ENCODE data around the gene PDF. TPM values are rescaled to one million over a fixed set of nuclear protein-coding genes. Genes with fewer than 3 reads are reported as not detected.

Gene PDF, protein sequence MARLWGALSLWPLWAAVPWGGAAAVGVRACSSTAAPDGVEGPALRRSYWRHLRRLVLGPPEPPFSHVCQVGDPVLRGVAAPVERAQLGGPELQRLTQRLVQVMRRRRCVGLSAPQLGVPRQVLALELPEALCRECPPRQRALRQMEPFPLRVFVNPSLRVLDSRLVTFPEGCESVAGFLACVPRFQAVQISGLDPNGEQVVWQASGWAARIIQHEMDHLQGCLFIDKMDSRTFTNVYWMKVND
- total RNA-seq: 10 to 100 TPM; 15.1 to 16.8 TPM
- polyA plus RNA-seq: 10 to 100 TPM; 12.3 to 17.2 (median 13.8) TPM
- 0.49 to 4.8 (median 2.4) reads per million in 6 experiments for total RNA-seq

DNA sequence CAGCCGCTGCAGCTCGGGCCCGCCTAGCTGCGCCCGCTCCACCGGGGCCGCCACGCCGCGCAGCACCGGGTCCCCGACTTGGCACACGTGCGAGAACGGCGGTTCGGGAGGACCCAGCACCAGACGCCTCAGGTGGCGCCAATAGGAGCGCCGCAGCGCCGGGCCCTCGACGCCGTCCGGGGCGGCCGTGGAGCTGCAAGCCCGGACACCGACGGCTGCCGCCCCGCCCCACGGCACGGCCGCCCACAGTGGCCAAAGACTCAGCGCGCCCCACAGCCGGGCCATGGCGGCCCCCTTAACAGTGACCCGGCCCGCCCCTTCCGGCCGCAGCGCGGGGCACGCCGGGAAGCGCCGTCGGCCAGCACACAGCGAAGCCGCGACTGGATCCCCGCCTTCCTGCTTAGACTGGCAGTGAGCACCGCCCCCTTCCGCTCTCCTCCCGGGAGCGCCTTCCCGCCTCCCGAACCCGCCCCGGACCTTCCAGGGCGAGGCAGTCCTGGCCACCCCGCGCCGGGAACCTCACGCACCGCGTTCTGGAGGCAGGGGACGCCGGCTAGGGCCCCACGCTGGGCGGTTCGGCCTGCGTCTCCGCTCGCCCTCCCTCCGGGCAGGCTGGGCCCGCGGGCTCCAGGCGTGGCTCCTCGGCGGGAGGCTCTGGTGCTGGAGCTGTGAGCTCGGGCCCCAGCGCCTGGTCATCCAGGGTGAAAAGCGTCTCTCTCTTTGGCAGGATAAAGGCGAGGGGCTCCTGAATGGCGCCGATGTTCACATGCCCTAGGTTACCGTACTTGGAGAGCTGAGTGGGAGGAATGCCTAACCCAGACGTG lies at the start of gene PDF:
TSS of gene PDF (minus strand) at position 303 of the 824 bp plus-strand sequence. CDS start at position 285, 18 bp downstream.
- peaks cover 0 to 57% (median 2%) of the 10 kb centered on the region in 3 donors for H3K36me3 Mint-ChIP-seq
- ATAC-seq (peak; percentile 94 to 95), DNase-seq (peak; percentile 58 to 86 (median 77))
- POLR2A ChIA-PET: interaction anchor here (1.1 to 5.8 kb wide), 9 partner anchors 9 to 143 kb away, joined by 3 to 47 read pairs (median 8); partner anchors contain the start of genes COG8, NIP7 and SNTB2
- no peaks in the 10 kb centered on the region for H3K9me3 Mint-ChIP-seq
- peak within 1 kb of the TSS; percentile 37 to 87 (median 77) for H3K27ac Mint-ChIP-seq
- peaks cover 9 to 61% (median 41%) of the 10 kb centered on the region in 4 donors for H3K4me1 Mint-ChIP-seq
- peak within 1 kb of the TSS; percentile 71 to 87 (median 78) for H3K4me3 Mint-ChIP-seq
- no peaks in the 10 kb centered on the region for H3K27me3 Mint-ChIP-seq

DNA sequence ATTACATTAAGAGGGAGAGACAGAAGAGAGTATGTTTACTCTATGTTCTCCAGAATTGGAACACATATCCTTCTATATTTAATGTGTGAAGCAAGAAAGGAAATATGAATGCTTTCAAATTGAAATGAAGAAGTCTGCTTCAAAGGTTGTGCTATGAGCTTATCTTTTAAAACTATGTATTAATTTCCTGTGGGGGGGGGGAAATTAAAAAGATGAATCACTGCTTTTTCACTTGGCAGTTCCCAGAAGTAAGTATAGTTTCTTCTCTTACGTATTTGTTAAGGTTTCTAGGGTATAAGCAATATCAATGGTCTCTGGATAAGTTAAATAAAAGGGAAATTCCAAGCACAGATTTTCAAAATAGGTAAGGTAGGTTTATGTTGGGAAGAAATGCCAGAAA lies 48.4 kb upstream of the PDF start:
- ATAC-seq (no peak), DNase-seq (no peak)
- no peaks in the 10 kb centered on the region for H3K9me3 Mint-ChIP-seq
- H3K4me1 Mint-ChIP-seq: peaks cover 6 to 32% (median 28%) of the 10 kb centered on the region in 4 donors
- peak overlapping the region in 7 of 10 donors; percentile 11 to 83 (median 61) for H3K27ac Mint-ChIP-seq
- H3K27me3 Mint-ChIP-seq: no peaks in the 10 kb centered on the region
- H3K36me3 Mint-ChIP-seq: peaks cover 0 to 73% (median 12%) of the 10 kb centered on the region in 3 donors
- no peak overlapping the region for H3K4me3 Mint-ChIP-seq
- POLR2A ChIA-PET: interaction anchor here (0.6 kb wide), 2 partner anchors 37 to 45 kb away, joined by 3 read pairs; no protein-coding TSS in a partner anchor

DNA sequence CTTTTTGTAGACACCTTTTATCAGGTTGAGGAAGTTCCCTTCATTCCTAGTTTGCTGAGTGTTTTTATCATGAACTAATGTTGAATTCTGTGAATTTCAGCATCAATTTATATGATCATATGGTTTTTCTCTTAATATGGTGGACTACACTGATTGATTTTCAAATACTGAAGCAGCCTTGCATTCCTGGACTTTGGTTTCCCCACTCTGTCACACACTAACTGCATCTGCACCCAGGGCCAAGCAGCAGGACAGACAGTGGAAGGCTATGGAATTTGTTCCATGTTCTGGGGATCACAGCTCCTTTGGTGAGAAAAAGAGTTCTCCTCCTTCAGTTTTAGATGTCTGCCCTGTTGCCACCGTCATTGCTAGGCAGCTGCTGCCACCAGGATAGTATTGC lies 47.6 kb upstream of the PDF start:
- Mint-ChIP-seq H3K27ac (peak overlapping the region in 7 of 10 donors; percentile 3 to 93 (median 30)), H3K27me3 (no peaks in the 10 kb centered on the region), H3K4me3 (no peak overlapping the region), H3K36me3 (peaks cover 0 to 73% (median 12%) of the 10 kb centered on the region in 3 donors), H3K9me3 (no peaks in the 10 kb centered on the region), H3K4me1 (peaks cover 4 to 30% (median 28%) of the 10 kb centered on the region in 4 donors)
- ATAC-seq (no peak), DNase-seq (no peak)
- POLR2A ChIA-PET: interaction anchor here (0.6 kb wide), 2 partner anchors 36 to 44 kb away, joined by 3 read pairs; no protein-coding TSS in a partner anchor

DNA sequence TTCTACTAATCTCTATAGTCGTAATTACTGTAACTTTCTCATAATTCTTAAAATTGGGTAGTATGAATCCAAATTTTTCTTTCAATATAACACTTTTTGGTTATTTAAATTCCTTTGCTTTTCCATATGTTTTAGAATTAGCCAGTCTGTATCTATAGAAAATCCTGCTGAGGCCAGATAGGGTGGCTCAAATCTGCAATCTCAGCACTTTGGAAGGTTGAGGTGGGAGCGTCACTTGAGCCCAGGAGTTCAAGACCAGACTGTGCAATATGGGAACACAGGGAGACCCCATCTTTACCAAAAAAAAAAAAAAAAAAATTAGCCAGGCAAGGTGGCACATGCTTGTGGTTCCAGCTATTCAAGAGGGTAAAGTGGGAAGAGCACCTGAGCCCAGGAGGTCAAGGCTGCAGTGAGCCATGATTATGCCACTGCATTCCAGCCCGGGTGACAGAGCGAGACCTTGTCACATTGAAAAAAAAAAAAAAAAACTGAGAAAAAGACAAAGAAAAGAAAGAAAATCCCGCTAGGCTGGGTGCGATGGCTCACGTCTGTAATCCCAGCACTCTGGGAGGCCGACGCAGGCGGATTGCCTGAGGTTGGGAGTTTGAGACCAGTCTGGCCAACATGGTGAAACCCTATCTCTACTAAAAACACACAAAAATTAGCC lies 46.1 kb upstream of the PDF start:
- Mint-ChIP-seq H3K36me3 (peaks cover 0 to 73% (median 6%) of the 10 kb centered on the region in 3 donors), H3K27ac (peak overlapping the region in 1 of 10 donors; percentile 73), H3K9me3 (no peaks in the 10 kb centered on the region), H3K4me1 (peaks cover 3 to 29% (median 23%) of the 10 kb centered on the region in 4 donors), H3K4me3 (no peak overlapping the region), H3K27me3 (no peaks in the 10 kb centered on the region)
- no peak for ATAC-seq
- POLR2A ChIA-PET: no interaction called here
- no peak for DNase-seq

DNA sequence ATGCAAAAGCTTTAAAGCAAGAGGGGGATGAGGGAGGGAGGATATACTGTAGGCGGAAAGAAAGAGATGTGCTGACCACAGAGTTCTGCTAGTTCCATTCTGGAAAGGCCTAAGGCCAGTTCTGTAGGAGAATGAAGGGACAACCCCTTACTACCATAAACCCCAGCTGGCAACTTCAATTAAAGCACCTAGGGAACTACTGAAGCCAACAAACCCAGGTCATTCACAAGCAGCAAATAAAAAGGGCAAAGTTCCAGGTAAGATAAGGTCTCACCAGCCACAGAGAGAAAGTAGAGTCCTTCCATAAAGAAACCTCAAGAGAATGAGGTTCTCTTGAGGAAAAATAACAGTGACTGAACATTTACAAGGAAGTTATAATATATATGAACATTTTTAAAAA lies 42.6 kb upstream of the PDF start:
- DNase-seq (no peak), ATAC-seq (no peak)
- Mint-ChIP-seq H3K9me3 (no peaks in the 10 kb centered on the region), H3K4me1 (peaks cover 9 to 25% (median 18%) of the 10 kb centered on the region in 4 donors), H3K4me3 (no peak overlapping the region), H3K36me3 (peaks cover 0 to 75% (median 10%) of the 10 kb centered on the region in 3 donors), H3K27ac (peak overlapping the region in 4 of 10 donors; percentile 23 to 60 (median 38)), H3K27me3 (no peaks in the 10 kb centered on the region)
- POLR2A ChIA-PET: interaction anchor here (0.8 kb wide), 1 partner anchor 12 kb away, joined by 5 read pairs; no protein-coding TSS in a partner anchor

DNA sequence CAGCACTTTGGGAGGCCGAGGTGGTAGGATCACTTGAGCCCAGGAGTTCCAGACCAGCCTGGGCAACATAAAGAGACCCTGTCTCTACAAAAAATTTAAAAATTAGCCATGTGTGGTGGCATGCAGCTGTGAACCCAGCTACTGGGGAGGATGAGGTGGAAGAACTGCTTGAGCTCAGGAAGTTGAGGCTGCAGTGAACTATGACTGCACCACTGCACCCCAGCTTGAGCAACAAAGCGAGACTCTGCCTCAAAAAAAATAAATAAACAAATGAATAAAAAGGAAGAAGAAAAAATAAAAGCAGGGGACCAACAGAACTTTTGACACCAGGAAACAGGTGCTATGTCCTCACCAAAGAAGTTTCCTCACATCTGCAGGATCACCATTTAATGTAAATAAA lies 41.2 kb upstream of the PDF start:
- Mint-ChIP-seq H3K27ac (peak overlapping the region in 4 of 10 donors; percentile 4 to 52 (median 30)), H3K9me3 (no peaks in the 10 kb centered on the region), H3K36me3 (peaks cover 0 to 79% (median 15%) of the 10 kb centered on the region in 3 donors), H3K27me3 (no peaks in the 10 kb centered on the region), H3K4me3 (no peak overlapping the region), H3K4me1 (peaks cover 10 to 25% (median 18%) of the 10 kb centered on the region in 4 donors)
- DNase-seq (no peak), ATAC-seq (no peak)
- POLR2A ChIA-PET: interaction anchor here (0.7 kb wide), 2 partner anchors 38 to 240 kb away, joined by 3 to 7 read pairs; no protein-coding TSS in a partner anchor

DNA sequence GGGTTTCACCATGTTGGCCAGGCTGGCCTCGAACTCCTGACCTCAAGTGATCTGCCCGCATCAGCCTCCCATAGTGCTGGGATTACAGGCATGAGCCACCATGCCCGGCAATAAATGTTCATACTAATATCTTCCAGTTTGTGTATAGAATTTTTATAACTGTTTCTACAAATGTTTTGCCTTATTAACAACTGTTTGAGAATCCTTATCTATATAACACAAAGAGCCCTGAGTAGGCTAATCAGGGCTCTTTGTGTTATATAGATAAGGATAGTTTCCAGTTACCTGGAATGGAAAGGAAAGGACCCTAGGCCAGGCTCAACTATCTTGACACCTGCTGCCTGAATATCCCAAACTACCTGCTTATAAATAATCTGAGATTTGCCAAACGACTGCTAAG lies 38.5 kb upstream of the PDF start:
- Mint-ChIP-seq H3K4me3 (no peak overlapping the region), H3K4me1 (peaks cover 13 to 25% (median 18%) of the 10 kb centered on the region in 4 donors), H3K9me3 (no peaks in the 10 kb centered on the region), H3K27me3 (no peaks in the 10 kb centered on the region), H3K36me3 (peaks cover 0 to 95% (median 18%) of the 10 kb centered on the region in 3 donors), H3K27ac (no peak overlapping the region)
- ATAC-seq (no peak), DNase-seq (no peak)
- POLR2A ChIA-PET: no interaction called here

DNA sequence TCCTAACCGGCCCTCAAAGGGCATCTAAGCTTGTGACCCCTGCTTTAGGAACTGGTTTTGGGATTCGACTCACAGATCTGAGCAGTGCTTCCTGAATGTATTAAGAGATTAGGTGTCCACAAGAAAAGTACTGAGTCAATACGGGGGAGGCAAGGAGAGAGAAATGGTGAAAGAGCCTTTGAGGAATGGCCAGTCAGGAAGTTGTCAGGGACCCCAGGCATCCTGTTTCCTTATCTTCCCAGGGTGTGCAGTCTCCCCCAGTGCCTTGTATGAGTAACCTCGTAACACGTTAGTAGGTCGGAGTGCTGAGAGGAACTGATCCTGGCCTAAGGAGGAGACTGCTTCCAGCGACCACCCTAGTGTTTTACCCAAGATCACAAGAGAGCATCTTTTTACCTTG lies 37.6 kb upstream of the PDF start:
- POLR2A ChIA-PET: interaction anchor here (0.6 kb wide), 1 partner anchor 79 kb away, joined by 5 read pairs; no protein-coding TSS in a partner anchor
- no peaks in the 10 kb centered on the region for H3K9me3 Mint-ChIP-seq

DNA sequence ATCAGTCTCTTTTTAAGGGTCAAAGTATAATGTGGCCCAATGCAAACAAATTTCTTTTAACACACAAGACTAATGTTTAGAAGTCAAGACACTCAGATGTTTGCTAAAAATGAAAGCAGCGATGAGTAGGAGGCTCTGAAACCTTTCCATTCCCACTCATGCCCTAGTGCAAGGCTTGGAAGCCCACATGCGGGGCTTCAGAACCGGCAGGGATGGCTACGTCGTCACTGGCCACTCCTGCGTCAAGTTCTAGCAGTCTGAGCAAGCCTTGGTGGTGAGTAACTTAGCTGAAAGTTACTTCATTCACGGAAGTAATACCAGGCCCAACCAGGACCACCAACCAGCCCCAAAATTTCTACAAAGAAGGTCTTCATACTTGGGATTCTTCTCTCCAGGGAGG lies 36.0 kb upstream of the PDF start:
- Mint-ChIP-seq H3K27ac (peak overlapping the region in 1 of 10 donors; percentile 53), H3K4me3 (no peak overlapping the region), H3K9me3 (no peaks in the 10 kb centered on the region), H3K36me3 (peaks cover 0 to 90% (median 18%) of the 10 kb centered on the region in 3 donors), H3K27me3 (no peaks in the 10 kb centered on the region), H3K4me1 (peaks cover 12 to 24% (median 20%) of the 10 kb centered on the region in 4 donors)
- DNase-seq (no peak), ATAC-seq (no peak)
- POLR2A ChIA-PET: no interaction called here

More for the DNA sequence above, 37.6 kb upstream of the PDF start:
- peaks cover 15 to 19% (median 15%) of the 10 kb centered on the region in 4 donors for H3K4me1 Mint-ChIP-seq
- peaks cover 0 to 94% (median 18%) of the 10 kb centered on the region in 3 donors for H3K36me3 Mint-ChIP-seq
- H3K27ac Mint-ChIP-seq: peak overlapping the region in 2 of 10 donors; percentile 34 to 49
- H3K4me3 Mint-ChIP-seq: no peak overlapping the region
- ATAC-seq (no peak), DNase-seq (no peak)
- H3K27me3 Mint-ChIP-seq: no peaks in the 10 kb centered on the region

DNA sequence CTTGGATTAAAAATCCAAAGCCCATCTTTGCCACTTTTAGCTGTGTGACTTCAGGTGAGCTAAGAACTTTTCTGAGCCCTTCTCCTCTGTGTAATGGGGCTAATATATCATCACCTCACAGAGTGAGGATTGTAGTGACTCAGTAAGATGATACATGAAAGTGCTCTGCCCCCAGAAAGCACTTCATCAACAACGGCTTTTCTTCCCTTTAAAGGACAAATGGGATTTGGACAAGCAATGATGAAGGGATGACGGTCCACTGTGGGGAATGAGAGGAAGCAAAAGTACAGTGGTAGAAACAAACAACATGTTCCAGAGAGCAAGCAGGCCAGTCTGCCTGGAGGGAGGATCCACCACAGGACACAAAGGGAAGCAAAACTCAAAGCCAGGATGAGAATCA lies 35.5 kb upstream of the PDF start:
- no peak overlapping the region for H3K4me3 Mint-ChIP-seq
- H3K27me3 Mint-ChIP-seq: no peaks in the 10 kb centered on the region
- ATAC-seq (no peak), DNase-seq (no peak)
- H3K4me1 Mint-ChIP-seq: peaks cover 10 to 24% (median 21%) of the 10 kb centered on the region in 4 donors
- POLR2A ChIA-PET: no interaction called here
- no peaks in the 10 kb centered on the region for H3K9me3 Mint-ChIP-seq
- peaks cover 0 to 90% (median 18%) of the 10 kb centered on the region in 3 donors for H3K36me3 Mint-ChIP-seq
- H3K27ac Mint-ChIP-seq: peak overlapping the region in 4 of 10 donors; percentile 1 to 69 (median 34)

DNA sequence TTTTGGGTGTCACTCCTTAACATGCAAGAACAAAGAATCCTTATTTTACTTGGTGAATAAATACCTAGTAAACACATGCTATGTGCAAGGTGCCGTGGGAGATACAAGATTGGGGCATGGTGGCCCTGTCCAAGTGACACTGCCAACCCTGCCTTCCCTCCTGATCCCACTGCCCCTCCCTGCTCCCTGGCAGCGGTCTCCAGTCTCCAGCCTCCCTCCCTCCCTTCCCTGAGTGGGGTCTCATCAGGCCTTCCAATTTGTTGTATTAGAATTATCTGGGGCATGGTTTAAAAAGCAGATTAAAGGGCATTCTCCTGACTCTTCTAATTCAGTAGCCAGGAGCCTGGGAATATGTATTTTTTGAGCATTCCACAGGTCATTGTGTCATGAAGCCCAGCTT lies 33.7 kb upstream of the PDF start:
- Mint-ChIP-seq H3K36me3 (peaks cover 0 to 85% (median 11%) of the 10 kb centered on the region in 3 donors), H3K27ac (peak overlapping the region in 2 of 10 donors; percentile 41 to 74), H3K9me3 (no peaks in the 10 kb centered on the region), H3K27me3 (no peaks in the 10 kb centered on the region), H3K4me3 (no peak overlapping the region), H3K4me1 (peaks cover 4 to 17% (median 16%) of the 10 kb centered on the region in 4 donors)
- ATAC-seq (no peak), DNase-seq (no peak)
- POLR2A ChIA-PET: interaction anchor here (0.8 kb wide), 1 partner anchor 981 kb away, joined by 3 read pairs; no protein-coding TSS in a partner anchor

DNA sequence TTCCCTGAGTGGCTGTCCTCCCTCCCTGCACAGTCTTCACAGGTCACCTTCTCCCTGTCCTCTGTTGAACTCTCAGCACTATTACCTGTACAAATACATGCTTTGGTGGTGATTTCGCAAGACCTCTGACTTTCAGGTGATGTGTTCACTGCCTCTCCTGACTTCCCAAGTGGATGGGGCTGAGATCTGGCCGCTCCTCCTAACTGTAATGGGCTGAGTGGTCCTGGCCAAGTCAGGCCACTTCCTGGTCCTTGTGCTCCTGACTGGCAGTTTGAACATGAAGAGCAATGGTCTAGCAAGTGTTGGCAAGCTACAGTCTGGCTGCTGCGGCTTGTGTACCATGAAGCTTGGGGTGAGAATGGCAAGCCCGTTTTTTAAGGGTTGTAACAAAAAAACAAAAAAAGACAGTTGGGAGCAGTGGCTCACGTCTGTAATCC lies 32.9 kb upstream of the PDF start:
- H3K27ac Mint-ChIP-seq: peak overlapping the region in 2 of 10 donors; percentile 11 to 78
- no peak overlapping the region for H3K4me3 Mint-ChIP-seq
- DNase-seq: no peak
- H3K4me1 Mint-ChIP-seq: peaks cover 4 to 17% (median 16%) of the 10 kb centered on the region in 4 donors
- H3K27me3 Mint-ChIP-seq: no peaks in the 10 kb centered on the region
- H3K9me3 Mint-ChIP-seq: no peaks in the 10 kb centered on the region
- POLR2A ChIA-PET: no interaction called here
- H3K36me3 Mint-ChIP-seq: peaks cover 0 to 78% (median 11%) of the 10 kb centered on the region in 3 donors
- no peak for ATAC-seq
